Measurements from ENCODE around the gene CLCN3. TPM values are rescaled to one million over a fixed set of nuclear protein-coding genes. Genes with fewer than 3 reads are reported as not detected.
A peak's percentile ranks its signal among the peaks of the same experiment; 100 is the strongest.
"Not testable (repeated sequence)": the region's sequence is repeated elsewhere in the genome, so short reads cannot be mapped to it uniquely, and the experiment has no call there.

Gene CLCN3
- polyA plus RNA-seq, 1 donor = 64.6 TPM

DNA sequence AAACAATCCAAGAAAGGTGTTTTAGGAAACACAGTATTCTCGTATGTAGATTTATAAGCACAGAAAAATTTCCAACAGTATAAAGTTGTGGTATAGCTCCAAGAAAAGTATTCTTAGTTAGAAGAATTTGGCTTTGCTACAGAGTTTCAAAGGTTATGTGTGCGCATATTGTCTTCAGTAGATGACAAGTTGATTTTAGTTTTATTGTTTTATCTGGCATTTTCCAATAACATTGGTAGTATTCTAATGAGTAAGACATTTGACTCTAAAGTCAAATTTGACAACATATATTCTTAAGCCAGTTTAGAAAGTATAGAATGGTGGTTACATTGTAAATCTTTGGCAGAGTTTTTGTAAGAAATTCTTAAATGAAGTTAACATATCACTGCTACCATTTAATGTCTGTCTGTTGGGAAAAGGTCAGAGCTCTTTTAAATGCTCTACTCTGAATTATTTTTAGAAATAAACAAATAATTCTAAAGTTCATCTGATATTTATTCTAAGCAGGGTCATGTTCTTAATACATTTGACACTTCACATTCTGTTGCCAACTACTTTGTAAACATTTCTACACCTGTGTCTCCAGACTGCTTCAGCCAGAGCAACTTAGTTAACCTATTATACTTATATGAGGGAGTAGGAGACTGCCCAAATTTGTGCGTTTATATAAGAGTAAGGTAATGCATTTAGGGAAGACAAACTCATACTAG lies 30.0 kb downstream of the CLCN3 start:
- no peak for DNase-seq

DNA sequence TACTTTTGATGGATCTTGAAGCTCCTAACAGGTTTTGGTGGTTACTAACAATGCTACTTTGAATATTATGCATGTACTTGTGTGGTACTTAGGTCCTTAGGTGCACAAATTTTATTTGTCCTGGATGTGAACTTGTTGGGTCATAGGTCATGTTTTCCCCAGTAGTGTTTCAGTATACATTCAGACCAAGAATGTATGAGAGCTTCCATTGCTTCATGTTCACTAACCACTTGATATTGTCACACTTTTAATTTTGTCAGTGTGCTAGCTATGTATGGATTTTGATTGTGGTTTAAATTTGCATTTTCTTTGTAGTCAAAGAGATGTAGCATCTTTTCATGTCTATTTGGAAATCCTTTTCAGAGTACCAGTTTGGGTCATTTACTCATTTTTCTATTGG lies 32.2 kb downstream of the CLCN3 start:
- DNase-seq = no peak

DNA sequence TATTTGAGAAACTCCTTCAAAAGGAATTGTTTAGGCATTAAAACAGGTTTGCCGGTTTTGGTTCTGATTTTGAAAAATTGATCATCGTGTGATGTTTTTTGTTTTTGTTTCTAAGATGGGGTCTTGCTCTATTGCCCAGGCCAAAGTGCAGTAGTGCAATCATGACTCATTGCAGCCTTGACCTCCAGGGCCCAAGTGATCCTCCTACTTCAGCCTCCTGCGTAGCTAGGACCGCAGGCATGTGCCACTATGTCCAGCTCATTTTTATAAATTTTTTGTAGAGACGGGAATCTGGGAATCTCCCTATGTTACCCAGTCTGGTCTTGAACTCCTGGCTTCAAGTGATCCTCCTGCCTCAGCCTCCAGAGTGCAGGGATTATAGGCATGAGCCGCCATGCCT lies 35.0 kb downstream of the CLCN3 start:
- no peak for DNase-seq

DNA sequence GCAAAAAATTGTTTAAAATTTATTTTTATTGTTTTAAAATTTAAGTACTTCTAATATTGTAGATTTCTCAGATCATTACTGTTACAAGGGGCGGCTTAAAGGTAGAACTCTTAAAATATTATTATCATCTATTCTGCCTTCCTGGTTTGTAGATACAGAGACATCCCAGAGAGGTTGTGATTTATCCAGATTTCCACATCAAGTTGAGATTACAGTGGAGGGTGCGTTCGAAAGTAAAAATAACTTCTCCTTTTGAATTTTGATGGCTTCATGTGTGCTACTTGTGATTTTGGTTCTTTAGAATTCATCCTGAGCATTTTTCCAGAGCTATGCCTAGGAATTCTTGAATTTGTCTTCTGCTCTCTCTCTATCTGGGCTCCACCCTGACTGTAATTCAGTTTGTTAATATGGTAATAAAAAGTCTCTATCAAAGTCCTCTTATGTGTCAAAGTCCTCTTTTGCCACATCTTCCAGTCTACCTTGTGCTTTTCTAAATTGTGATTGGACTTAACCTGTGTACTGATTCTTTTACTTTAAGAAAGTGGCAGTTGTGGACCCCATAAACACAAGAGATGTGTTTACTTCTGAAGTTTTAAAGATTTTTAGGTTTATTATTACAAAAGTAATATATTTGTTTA lies 37.2 kb downstream of the CLCN3 start:
- no peak for DNase-seq

DNA sequence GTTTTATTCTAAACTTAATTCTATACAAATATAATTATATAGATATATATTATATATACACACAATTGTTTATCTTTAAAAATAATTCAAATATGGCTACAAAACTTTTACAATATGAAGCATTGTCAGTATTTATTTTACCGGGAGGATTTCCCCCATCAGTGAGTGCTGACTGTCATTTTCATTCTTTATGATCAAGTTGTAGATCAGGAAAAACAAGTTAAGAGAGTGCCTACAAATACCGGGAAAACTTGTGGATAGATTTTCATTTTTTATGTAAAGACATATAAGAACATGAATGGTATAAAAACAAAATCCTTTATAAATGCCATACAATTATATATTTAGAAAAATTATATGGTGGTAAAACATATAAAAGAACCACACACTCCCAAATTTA lies 37.8 kb downstream of the CLCN3 start:
- DNase-seq = no peak

DNA sequence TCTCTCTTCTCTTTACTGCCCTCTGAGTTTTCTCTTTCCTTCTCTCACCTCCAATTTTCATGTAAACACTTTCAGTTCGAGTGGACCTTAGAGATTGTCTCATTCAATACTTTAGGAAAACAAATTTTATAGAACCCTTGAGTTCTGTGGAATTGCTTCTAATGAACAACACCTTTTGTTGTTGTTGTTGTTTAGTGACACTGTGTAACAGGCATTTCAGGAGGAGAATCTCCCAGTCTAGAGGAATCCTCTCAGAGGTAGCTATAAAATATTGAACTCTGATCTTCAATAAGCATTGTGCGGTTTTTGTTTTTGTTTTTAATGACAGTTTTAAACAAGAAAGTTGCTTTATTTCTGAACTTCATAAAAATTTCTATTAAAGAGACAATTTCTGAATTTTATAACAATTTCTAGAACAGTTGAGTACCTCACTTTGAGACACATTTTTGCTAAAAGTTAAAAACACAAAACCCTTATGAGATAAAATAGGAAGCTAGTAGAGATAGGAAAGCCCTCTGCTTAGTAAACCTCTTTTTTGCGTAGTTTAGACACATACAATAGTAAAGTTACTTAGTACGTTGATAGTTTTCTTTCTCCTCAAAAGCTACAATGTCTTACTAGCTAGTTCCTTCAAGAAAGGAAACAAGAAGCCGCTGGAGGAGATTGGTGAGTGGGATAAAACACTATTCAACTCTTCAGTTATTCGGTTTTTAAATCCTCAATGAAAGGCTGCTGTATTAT lies 38.8 kb downstream of the CLCN3 start:
- no peak for DNase-seq

DNA sequence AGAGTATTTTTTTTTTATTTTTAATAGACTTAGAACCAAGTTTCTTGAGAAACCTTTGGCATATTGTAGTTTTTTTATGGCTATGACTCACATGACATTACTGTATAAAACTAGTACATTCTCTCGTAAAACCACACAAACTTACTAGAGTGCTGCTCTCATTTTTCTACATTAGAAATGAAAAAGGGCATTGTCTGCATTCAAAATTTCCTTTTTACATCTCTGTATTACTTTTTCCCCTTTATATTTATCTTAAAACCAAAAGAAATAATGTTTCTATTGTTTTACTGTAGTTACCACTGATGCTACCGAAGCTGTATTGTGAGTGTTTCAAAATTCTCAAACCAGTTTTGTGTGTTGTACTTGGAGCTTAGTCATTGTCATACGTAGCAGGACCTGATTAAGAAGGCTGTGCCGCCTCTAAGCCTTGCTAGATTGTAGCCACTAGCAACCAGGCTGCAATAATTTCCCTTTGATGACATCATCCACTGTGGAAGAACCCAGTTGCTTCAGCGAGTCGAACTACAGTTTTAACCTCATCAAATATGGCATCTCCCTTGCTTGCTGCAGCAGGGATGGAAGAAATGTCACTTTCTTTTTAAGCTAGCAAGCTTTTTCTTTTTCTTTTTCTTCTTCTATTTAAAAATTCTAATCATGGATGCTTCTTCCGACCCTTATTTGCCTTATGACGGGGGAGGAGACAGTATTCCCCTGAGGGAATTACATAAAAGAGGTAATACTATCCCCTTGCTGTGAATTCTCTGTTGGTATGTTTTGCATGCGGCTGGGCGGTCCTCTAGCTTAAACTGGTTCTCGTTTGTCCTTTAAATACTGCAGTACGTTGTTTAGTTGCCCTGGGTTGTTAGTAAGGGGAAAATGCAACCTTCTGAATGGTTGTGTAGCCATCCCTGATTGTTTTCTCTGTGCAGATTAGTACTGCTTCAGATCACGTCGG lies 39.6 kb downstream of the CLCN3 start:
- peak; percentile 90 for DNase-seq

DNA sequence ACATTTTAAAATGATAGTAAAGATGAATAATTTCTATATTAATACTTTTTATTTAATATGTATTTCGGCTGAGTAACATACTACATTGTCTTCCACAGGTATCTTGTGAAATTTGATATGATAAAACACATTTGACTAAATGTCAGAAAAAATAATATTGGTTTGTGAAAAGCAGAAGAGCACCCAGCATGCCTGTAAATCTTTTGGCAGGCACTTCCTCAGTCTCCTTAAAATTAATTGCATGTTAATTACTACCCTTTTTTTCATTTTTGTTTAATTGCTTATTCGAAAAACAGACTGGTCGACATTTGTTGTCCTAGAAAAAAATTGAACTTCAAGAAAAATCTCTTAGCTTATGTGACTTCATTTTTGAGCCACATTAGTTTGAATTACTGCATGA lies 40.6 kb downstream of the CLCN3 start:
- DNase-seq = no peak

DNA sequence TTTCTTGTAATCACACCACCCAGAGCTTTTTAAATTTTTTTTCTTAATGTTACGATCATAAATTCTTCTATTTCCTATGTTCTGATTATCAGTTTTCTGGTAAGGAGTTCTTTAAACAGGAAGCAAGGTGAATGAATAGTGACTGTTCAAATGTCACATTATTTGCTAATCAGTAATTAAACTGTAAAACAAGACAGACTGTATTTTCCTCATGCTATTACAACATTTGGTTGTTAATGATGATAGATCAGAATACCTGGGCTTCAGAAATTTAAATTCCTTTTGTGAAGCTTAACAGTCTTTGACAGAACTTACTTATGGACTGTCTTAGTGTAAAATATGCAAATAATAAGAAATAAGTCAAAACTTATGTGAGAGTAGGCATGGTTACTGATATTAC lies 41.4 kb downstream of the CLCN3 start:
- DNase-seq = no peak

DNA sequence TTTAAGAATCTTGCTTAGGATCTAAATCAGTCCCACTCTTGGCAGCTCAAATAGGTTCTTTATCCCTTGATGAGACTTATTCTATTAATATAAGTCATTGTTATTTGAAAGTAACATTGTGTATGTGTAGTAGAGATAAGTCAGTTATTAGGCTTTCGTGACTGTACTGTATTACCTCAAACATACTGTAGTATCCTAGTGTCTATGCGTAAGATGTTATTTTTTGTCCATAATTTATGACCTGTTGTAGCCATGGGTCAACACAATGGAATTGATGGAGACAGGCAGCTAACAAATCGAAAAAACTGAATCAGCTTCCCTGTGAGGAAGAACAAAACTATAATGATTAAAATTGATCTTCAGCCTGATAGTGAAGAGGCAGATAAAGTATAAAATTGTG lies 41.8 kb downstream of the CLCN3 start:
- no peak for DNase-seq

DNA sequence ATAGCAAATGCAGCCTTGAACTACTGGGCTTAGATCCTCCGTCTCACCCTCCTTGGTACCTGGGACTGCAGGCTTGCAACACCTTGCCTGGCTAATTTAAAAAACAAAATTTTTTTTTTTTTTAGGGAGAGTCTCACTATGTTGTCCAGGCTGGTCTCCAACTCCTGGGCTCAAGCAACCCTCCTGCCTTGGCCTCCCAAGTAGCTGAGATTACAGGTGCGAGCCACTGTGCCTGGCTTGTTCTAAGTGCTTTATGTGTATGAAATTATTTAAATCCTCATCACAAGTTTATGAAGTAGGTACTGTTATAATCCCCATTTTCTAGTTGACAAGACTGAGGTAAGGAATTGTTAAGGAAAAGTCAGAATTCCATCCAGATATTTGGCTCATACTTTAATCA lies 43.0 kb downstream of the CLCN3 start:
- DNase-seq = no peak

DNA sequence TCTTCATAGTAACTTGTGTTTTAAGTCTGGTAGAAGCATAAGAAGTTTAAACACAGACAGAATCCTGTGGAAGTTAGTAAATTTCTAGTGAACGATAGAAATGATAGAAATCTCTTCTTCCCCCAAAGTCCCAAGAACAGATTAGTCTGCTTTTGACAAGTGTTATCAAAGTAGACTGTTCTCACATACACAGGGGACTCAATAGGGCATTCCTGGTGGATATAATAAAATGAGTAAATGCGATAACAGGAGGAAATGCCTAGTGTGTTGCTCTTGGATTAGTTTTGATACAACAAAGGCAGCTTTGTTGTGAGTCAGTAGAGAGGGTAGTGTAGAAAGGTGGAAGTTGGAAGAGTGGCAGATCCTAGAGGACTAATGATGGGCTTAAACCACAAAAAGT lies 43.5 kb downstream of the CLCN3 start:
- DNase-seq = no peak

DNA sequence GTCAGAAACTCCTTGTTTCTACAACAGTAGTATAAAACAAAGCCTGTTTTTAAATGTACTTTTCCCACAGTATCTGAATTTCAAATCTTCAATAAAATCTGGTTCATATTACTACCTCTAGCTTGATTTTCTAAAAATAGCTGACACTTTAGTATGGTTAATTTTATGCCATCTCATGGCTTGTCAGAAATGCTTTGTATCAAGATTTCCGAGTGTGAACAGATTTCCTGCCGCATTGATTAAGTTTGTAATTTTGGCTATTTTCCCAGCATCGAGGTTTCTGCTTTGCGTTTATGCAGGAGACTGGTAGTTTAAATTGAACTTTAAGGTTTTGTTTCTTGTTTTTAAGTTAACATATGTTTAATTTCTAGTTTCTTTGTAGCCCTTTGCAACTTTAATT lies 44.2 kb downstream of the CLCN3 start:
- no peak for DNase-seq

DNA sequence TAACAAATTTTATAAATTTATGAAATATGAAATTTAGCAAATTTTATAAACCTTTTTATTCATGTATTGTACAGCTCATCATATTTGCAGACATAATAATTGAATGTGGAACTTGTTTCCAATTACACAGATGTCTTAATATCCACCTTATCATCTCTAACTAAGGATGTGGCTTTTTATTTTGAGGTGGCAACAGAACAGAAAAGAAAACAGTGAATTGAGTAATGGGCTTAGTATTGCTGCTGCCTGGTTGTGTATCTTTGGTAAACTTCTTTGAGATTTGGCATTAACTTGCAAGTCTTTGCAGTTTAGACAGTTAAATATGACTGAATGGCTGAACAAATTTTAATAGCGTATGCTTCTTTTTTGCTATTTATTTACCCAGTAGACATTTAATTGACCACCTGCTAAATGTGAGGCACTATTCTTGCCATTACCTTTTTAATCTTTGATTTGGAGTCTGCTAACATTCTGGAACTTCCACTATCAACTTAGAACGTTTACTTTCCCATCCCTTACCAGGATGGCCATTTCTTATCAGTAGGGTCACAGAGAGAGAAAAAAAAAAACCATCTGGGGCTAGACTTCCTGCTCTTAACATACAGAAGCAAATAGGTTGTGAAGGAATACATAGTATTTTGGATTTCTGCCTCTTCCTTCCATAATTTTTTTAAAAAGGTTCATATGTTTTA lies 44.8 kb downstream of the CLCN3 start:
- DNase-seq = no peak

DNA sequence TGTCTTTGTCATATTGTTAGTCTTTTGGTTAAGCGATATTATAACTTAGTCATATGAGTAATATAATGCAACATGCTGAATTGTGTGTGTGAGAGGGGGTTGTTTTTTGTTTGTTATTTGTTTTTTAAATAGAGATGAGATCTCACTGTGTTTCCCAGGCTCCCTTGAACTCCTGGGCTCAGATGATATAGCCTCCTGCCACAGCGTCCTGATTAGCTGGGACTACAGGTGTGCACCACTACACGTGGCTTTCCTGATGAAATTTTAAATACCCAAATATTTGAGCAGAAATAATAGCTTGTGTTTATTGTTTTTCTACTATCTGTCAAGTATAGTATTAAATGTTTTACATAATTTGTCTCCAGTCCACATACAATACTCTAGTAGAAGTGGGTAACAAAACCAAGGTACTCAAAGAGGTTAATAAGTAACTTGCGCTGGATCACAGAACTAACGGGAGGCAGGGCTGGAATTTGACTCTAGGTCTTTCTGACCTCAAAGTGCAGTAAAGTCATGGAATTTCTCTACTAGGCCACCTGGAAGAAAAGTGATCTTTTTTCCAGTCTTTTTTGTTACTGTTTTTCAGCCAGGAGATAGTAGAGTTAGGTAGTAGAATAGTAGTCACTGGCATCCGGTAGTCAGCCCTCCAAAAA lies 47.8 kb downstream of the CLCN3 start:
- no peak for DNase-seq

DNA sequence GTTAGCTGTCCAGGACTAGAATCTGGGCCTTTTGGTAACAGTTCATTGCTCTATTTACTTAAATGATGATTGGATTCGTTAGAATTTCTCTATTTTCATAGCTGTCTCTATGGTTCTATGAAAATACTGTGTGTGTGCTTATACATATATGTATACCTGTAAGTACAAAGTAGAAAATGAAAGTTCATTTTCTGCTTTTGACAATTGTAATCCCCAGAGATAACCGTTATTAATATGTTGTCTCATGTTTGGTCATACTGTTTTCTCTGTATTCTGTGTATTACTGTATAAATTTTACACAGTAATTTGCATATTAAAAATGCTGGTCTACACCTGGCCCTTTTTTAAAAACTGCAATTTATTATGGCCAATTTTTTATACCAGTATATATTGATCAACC lies 55.4 kb downstream of the CLCN3 start:
- DNase-seq = no peak

DNA sequence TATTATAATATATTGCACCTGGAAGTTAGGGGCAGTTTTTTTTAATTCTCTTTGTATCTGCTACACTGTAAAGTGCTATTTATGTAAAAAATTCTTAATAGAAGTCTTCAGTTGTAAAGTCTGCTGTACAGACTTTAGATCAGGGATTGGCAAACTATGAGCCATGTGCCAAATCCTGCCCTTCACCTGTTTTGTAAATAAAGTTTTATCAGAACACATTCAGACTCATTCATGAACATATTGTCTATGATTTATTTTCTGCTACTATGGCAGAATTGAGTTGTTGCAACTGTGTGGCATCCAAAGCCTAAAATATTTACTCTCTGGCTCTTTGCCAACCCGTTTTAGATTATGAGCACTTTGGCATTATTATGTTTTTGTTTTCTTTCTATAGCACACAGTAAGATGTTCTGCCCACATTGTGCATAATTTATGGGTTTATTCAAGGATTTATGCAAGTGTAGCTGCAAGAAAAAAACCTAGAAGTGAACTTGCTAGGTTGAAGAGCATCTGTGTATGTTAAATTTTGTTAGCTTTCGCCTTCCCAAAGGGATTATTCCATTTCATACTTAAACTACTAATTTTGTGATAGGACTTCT lies 56.9 kb downstream of the CLCN3 start:
- no peak for DNase-seq

DNA sequence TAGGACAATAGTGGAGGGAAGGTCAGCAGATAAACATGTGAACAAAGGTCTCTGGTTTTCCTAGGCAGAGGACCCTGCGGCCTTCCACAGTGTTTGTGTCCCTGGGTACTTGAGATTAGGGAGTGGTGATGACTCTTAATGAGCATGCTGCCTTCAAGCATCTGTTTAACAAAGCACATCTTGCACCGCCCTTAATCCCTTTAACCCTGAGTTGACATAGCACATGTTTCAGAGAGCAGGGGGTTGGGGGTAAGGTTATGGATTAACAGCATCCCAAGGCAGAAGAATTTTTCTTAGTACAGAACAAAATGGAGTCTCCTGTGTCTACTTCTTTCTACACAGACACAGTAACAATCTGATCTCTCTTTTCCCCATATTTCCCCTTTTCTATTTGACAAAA lies 58.1 kb downstream of the CLCN3 start:
- DNase-seq = not testable (repeated sequence)

DNA sequence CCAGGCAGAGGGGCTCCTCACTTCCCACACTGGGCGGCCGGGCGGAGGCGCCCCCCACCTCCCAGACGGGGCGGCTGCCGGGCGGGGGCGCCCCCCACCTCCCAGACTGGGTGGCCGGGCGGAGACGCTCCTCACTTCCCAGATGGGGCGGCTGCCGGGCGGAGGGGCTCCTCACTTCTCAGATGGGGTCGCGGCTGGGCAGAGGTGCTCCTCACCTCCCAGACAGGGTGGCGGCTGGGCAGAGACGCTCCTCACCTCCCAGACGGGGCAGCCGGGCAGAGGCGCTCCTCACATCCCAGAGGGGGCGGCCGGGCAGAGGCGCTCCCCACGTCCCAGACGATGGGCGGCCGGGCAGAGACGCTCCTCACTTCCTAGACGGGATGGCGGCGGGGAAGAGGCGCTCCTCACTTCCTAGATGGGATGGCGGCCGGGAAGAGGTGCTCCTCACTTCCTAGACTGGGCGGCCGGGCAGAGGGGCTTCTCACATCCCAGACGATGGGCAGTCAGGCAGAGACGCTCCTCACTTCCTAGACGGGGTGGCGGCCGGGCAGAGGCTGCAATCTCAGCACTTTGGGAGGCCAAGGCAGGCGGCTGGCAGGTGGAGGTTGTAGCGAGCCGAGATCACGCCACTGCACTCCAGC lies 58.7 kb downstream of the CLCN3 start:
- DNase-seq = not testable (repeated sequence)

DNA sequence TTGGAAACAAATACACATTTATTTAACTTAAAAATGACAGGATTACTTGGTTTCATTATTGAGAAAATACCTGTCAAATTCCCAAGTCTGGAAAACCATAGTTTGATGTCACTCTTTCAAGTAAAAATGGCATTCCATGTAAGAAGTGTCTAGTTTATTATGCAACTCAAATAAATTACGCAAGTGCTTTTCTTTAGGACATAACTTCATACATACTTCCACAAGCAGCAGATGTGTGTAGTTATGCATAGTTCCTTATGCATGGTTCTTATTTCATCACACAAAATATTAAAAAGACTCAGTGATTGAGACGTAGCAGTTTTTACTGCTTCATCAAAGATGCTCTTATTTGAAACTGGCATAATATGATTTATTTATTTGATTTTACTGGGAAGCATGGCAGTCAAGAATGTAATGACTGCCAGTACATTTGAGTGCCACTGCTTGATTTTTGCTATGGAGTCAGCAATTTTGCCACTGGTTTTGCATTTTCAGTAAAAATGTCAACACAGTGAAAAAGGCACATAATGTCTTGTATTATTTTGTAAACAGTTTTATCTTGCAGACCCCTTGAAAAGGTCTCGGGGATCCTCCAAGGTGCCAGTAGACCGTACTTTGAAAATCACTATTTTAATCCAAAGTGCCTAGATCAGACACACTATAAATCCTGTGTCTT lies 62.1 kb downstream of the CLCN3 start:
- DNase-seq = no peak

Data from left kidney (tissue), 2 donors.